ENCODE data around the gene POLR2B. TPM values are rescaled to one million over a fixed set of nuclear protein-coding genes. Genes with fewer than 3 reads are reported as not detected.

Gene POLR2B
- total and polyA plus RNA-seq, 2 of the 8 experiments (the other 6 are each of a cell fraction or from before 2014, with no cell fraction given): 59.3 to 115 TPM

- no peak for TF ChIP-seq SP4 (IDR thresholded peaks at IDR 0.05; ENCODE audit: low read length)
- no peak for TF ChIP-seq NRF1 (IDR thresholded peaks at IDR 0.05; ENCODE audit: low read depth, low read length)
Observed at GRCh38 chr4:57034520-57034919, 55.8 kb downstream of the POLR2B start (continued).
